T-cell (primary cell): ENCODE data around the gene TSR3. TPM values are rescaled to one million over a fixed set of nuclear protein-coding genes. Genes with fewer than 3 reads are reported as not detected.
A peak's percentile ranks its signal among the peaks of the same experiment; 100 is the strongest.

Experiments
- ATAC-seq, 4 experiments: fragments of 200-7000 bp in 3 of 4; fragments of 150-1000 bp in 1 of 4; cut with Tn5 transposase; replicated peaks in 1 of 4; 1 replicate in 3 of 4; 2 replicates in 1 of 4; pipeline ENCODE4 v1.10.0; 2021; ENCODE audit warnings: moderate library complexity in 3 of 4, mild to moderate bottlenecking in 2 of 4, moderate number of reproducible peaks in 1 of 4
- CTCF ChIA-PET, 2 donors: fragments of 300-600 bp; sonication (Branson Sonifier 250); formaldehyde crosslinking; loops; one replicate each; lab custom pipeline; 2022; ENCODE audit warnings: antibody characterized with exemption in 2 of 2; lab: Charles Lee
- POLR2A ChIA-PET, 2 donors: fragments of 300-600 bp; sonication (Branson Sonifier 250); formaldehyde crosslinking; loops; one replicate each; lab custom pipeline; 2022; ENCODE audit warnings: antibody characterized with exemption in 2 of 2; lab: Charles Lee
- DNase-seq, 35 experiments: peaks; one replicate each; pipeline versions ENCODE4 v3.0.0 to v3.0.0-alpha.2; 2013 to 2023
- H3K27ac ChIP-seq: one replicate; pipeline ENCODE4 v1.5.1; 2013; ENCODE audit warnings: low read length
- H3K27me3 ChIP-seq, 2 experiments: replicated peaks in 1 of 2; 1 replicate in 1 of 2; 2 replicates in 1 of 2; pipeline versions ENCODE4 v1.6.1 to v1.7.0; 2013; ENCODE audit warnings: low read length in 1 of 2, mixed read lengths in 1 of 2; ENCODE audit not compliant: control insufficient read depth in 2 of 2, insufficient read depth in 2 of 2; ENCODE audit errors: extremely low read depth in 1 of 2
- H3K36me3 ChIP-seq, 2 donors: 1 replicate in 1 of 2; 2 replicates in 1 of 2; pipeline versions ENCODE4 v1.6.1 to v1.7.0; 2013; ENCODE audit warnings: low read length in 1 of 2; ENCODE audit not compliant: control insufficient read depth in 2 of 2, insufficient read depth in 1 of 2; ENCODE audit errors: extremely low read depth in 1 of 2
- H3K4me1 ChIP-seq, 2 experiments: 1 replicate in 1 of 2; 2 replicates in 1 of 2; pipeline versions ENCODE4 v1.6.1 to v1.7.0; 2013; ENCODE audit warnings: low read length in 2 of 2, mixed read lengths in 1 of 2; ENCODE audit not compliant: insufficient read depth in 2 of 2, control insufficient read depth in 1 of 2; ENCODE audit errors: extremely low read depth in 1 of 2
- H3K4me3 ChIP-seq, 2 donors: 1 replicate in 1 of 2; 2 replicates in 1 of 2; pipeline versions ENCODE4 v1.5.1 to v1.7.0; 2013; ENCODE audit warnings: mild to moderate bottlenecking in 2 of 2, low read length in 1 of 2, moderate library complexity in 1 of 2; ENCODE audit not compliant: control insufficient read depth in 1 of 2; ENCODE audit errors: extremely low read depth in 1 of 2
- H3K9me3 ChIP-seq: 2 replicates; pipeline ENCODE4 v1.7.0; 2013
- H3K27ac Mint-ChIP-seq, 2 donors: one replicate each; pipeline ENCODE4 v1.8.0; 2020 to 2021; ENCODE audit warnings: mild to moderate bottlenecking in 2 of 2, mixed read lengths in 2 of 2
- H3K27me3 Mint-ChIP-seq, 2 donors: one replicate each; pipeline ENCODE4 v1.8.0; 2021 to 2022; ENCODE audit warnings: mixed read lengths in 2 of 2
- H3K36me3 Mint-ChIP-seq: one replicate; pipeline ENCODE4 v1.8.0; 2021; ENCODE audit warnings: mixed read lengths
- H3K4me1 Mint-ChIP-seq, 3 donors: one replicate each; pipeline ENCODE4 v1.8.0; 2020 to 2022; ENCODE audit warnings: mixed read lengths in 3 of 3, mild to moderate bottlenecking in 1 of 3
- H3K4me3 Mint-ChIP-seq, 3 donors: one replicate each; pipeline ENCODE4 v1.8.0; 2020 to 2022; ENCODE audit warnings: mild to moderate bottlenecking in 3 of 3, mixed read lengths in 3 of 3, moderate library complexity in 3 of 3
- H3K9me3 Mint-ChIP-seq, 3 donors: one replicate each; pipeline ENCODE4 v1.8.0; 2020 to 2022; ENCODE audit warnings: mixed read lengths in 3 of 3
- WGBS: methylation state at CpG from one replicate; pipeline ENCODE4 v1.1.5; 2013; ENCODE audit warnings: missing lambda C conversion rate; ENCODE audit not compliant: insufficient coverage; 5-methylcytosine and 5-hydroxymethylcytosine counted together
- total RNA-seq, 35 experiments: library from RNA in 6 of 35; stranded (reverse) in 6 of 35; fragments of 120-200 nt in 1 of 35; gene quantifications; one replicate each; pipeline versions ENCODE4 v1.2.1 to v1.2.4 and lab custom pipeline; 2013 to 2026

The TSR3 gene
- total RNA-seq, 5 donors from 2014 or later (not counting 1 experiment from before 2014, with no cell fraction given), result 25.4 to 53.1 (median 48.1) TPM

DNA sequence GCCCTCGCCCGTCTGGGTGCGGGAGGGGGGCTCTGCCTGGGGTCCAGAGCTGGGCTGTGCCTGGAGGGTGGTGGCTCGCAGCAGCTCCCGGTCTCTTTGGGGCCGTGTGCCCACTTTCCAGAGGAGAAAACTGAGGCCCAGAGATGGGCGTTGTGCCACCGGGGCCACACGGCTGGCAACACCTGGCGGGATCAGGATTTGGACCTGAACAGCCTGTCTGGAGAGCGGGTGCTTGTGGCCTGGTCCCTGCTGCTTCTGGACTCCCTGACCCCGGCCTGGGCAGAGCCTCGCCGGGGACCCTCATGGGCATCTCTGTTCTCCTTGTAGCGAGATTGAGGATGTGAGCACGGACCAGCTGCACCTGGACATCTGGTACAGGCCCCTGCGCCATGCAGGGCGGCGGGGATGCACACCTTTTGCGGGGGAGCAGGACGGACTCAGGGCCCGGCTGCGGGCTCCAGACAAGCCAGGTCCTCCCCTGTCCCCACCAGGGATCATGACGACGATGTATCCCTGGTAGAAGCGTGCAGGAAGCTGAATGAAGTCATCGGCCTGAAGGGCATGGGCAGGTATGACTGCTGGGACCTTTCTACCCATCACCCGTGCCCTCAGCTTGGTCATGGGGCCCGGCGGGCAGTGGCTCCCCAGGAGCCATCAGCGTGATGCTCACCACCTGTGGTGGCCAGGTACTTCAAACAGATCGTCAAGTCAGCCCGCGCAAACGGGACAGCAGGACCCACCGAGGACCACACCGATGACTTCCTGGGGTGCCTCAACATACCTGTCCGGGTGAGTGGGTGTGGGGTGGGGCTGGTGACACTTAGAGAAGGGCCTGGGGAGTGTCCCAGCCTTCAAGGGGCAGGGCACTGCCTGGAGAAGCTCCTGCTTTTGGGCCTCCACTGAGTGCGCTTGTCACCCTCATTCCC, 9.9 kb downstream of the TSR3 start:
- Histone ChIP-seq H3K27ac (no peak overlapping the region), H3K4me1 (peaks cover 5 to 39% of the 10 kb centered on the region in 2 experiments), H3K4me3 (peak overlapping the region; percentile 53), H3K27me3 (peaks cover 0 to 4% of the 10 kb centered on the region in 2 experiments), H3K9me3 (no peaks in the 10 kb centered on the region), H3K36me3 (no peaks in the 10 kb centered on the region)
- H3K4me3 Mint-ChIP-seq, result peak overlapping the region; percentile 65 to 79 (median 74)
- peaks cover 7 to 17% (median 16%) of the 10 kb centered on the region in 3 donors for H3K4me1 Mint-ChIP-seq
- H3K27ac Mint-ChIP-seq, result no peak overlapping the region
- ATAC-seq (no peak), DNase-seq (no peak)
- H3K27me3 Mint-ChIP-seq, result no peaks in the 10 kb centered on the region
- ChIA-PET POLR2A (interaction anchor here in 1 of 2 donors (0.6 kb wide), 1 partner anchor 801 kb away, joined by 4 read pairs; no protein-coding TSS in a partner anchor), CTCF (interaction anchor here in 1 of 2 donors (0.8 to 1.0 kb wide), 2 partner anchors 25 to 79 kb away, joined by 3 read pairs; partner anchors contain the start of gene UQCC4)
- 86% methylated on average over 37 of the region's 39 CpGs for WGBS
- H3K9me3 Mint-ChIP-seq, result no peaks in the 10 kb centered on the region
- no peaks in the 10 kb centered on the region for H3K36me3 Mint-ChIP-seq

DNA sequence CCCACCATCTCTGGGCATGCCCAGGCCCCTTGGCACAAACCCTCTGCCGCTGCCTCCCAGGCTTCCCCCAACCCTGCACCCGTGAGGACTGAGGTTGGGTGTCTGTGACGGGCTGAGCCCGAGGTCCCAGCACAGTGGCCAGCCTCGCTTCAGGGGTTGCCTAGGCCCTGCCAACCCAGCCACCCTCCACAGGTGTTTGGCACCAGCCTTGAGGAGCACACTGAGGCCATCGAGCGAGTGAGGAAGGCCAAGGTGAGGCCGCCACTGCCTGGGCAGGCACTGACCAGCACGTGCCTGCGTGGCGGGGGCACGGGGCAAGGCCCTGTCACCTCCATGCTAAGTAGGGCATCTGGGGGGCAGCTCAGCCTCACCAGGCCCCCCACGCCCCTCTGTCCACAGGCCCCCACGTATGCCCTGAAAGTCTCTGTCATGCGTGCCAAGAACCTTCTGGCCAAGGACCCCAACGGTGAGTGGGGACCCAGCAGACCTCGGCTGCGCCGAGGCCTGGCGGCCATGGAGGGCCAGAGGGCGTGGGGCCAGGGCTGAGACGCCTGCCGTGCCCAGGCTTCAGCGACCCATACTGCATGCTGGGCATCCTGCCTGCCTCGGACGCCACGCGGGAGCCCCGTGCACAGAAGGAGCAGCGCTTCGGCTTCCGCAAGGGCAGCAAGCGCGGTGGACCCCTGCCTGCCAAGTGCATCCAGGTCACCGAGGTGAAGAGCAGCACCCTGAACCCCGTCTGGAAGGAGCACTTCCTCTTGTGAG, 10.8 kb downstream of the TSR3 start:
- Mint-ChIP-seq H3K27me3 (peaks cover 0 to 2% of the 10 kb centered on the region in 2 donors), H3K9me3 (no peaks in the 10 kb centered on the region), H3K4me3 (peak overlapping the region in 1 of 3 donors; percentile 79), H3K36me3 (no peaks in the 10 kb centered on the region), H3K4me1 (peaks cover 7 to 17% (median 16%) of the 10 kb centered on the region in 3 donors), H3K27ac (no peak overlapping the region)
- ATAC-seq, result no peak
- H3K4me3 ChIP-seq, result no peak overlapping the region
- H3K36me3 ChIP-seq, result no peaks in the 10 kb centered on the region
- CTCF ChIA-PET, result no interaction called here
- H3K27ac ChIP-seq, result no peak overlapping the region
- DNase-seq, result no peak
- H3K4me1 ChIP-seq, result peaks cover 5 to 40% of the 10 kb centered on the region in 2 experiments
- no peaks in the 10 kb centered on the region for H3K9me3 ChIP-seq
- POLR2A ChIA-PET, result interaction anchor here in 1 of 2 donors (0.6 kb wide), 1 partner anchor 802 kb away, joined by 4 read pairs; no protein-coding TSS in a partner anchor
- peaks cover 0 to 10% of the 10 kb centered on the region in 2 experiments for H3K27me3 ChIP-seq
- WGBS, result 88% methylated on average over 34 of the region's 36 CpGs

- H3K4me3 ChIP-seq, result no peak overlapping the region
- H3K4me1 ChIP-seq, result peaks cover 5 to 54% of the 10 kb centered on the region in 2 experiments
- Mint-ChIP-seq H3K36me3 (no peaks in the 10 kb centered on the region), H3K4me1 (peaks cover 7 to 21% (median 19%) of the 10 kb centered on the region in 3 donors), H3K9me3 (no peaks in the 10 kb centered on the region), H3K27ac (no peak overlapping the region), H3K27me3 (peaks cover 4 to 10% of the 10 kb centered on the region in 2 donors), H3K4me3 (no peak overlapping the region)
- no peaks in the 10 kb centered on the region for H3K9me3 ChIP-seq
- peaks cover 5 to 28% of the 10 kb centered on the region in 2 experiments for H3K27me3 ChIP-seq
- H3K27ac ChIP-seq, result no peak overlapping the region
- DNase-seq, result no peak
- ChIA-PET POLR2A (no interaction called here), CTCF (interaction anchor here in 1 of 2 donors (0.5 kb wide), 1 partner anchor 1145 kb away, joined by 3 read pairs; no protein-coding TSS in a partner anchor)
- 69% methylated on average over 25 of the region's 31 CpGs for WGBS
- H3K36me3 ChIP-seq, result no peaks in the 10 kb centered on the region
- ATAC-seq, result no peak
Observed at GRCh38 chr16:1338855-1339675, 12.6 kb downstream of the TSR3 start.

DNA sequence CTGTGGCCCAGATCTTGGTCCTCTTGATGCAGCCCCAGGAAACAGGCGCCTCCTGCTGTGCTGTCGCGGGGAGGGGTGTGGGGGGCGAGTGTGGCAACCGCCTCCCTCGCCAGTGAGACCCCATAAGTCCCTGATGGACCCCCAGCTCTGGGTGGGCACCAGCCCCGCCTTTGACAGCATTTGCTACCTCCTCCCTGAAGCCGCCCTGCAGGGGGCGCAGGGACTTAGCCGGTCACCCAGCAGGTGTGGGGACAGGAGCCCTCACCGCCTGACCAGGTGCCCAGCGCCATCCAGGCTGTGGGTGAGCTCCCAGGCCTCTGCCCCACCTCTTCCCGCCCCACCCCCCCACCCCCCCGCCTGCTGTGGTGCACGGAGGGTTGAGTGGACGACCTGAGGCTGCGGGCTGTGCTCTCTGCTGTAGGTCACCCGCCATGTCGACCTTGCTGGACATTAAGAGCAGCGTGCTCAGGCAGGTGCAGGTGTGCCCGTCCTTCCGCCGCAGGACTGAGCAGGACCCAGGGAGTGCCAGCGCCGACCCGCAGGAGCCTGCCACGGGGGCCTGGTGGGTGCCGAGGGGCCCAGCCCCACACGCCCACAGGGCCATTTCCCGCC, 13.5 kb downstream of the TSR3 start:
- Histone ChIP-seq H3K27ac (no peak overlapping the region), H3K4me3 (no peak overlapping the region), H3K36me3 (no peaks in the 10 kb centered on the region), H3K9me3 (no peaks in the 10 kb centered on the region), H3K27me3 (peaks cover 5 to 33% of the 10 kb centered on the region in 2 experiments), H3K4me1 (peaks cover 5 to 51% of the 10 kb centered on the region in 2 experiments)
- ChIA-PET POLR2A (no interaction called here), CTCF (no interaction called here)
- peak in 4 of 35 experiments; percentile 26 to 45 (median 34) for DNase-seq
- ATAC-seq, result no peak
- Mint-ChIP-seq H3K36me3 (no peaks in the 10 kb centered on the region), H3K4me1 (peaks cover 5 to 18% (median 16%) of the 10 kb centered on the region in 3 donors), H3K9me3 (no peaks in the 10 kb centered on the region), H3K27ac (no peak overlapping the region), H3K4me3 (no peak overlapping the region), H3K27me3 (peaks cover 4 to 10% of the 10 kb centered on the region in 2 donors)
- WGBS, result 60% methylated on average over 27 of the region's 30 CpGs

GRCh38 chr16:1337486-1337885, 14.2 kb downstream of the TSR3 start:
- no peak overlapping the region for H3K4me3 Mint-ChIP-seq
- DNase-seq (no peak), ATAC-seq (no peak)
- 77% methylated on average over 2 of the region's 9 CpGs for WGBS
- H3K36me3 ChIP-seq, result no peaks in the 10 kb centered on the region
- peaks cover 4 to 14% of the 10 kb centered on the region in 2 donors for H3K27me3 Mint-ChIP-seq
- H3K27ac ChIP-seq, result no peak overlapping the region
- H3K4me3 ChIP-seq, result no peak overlapping the region
- H3K9me3 ChIP-seq, result no peaks in the 10 kb centered on the region
- no peaks in the 10 kb centered on the region for H3K36me3 Mint-ChIP-seq
- peaks cover 5 to 51% of the 10 kb centered on the region in 2 experiments for H3K4me1 ChIP-seq
- ChIA-PET CTCF (no interaction called here), POLR2A (no interaction called here)
- H3K4me1 Mint-ChIP-seq, result peaks cover 4 to 14% (median 12%) of the 10 kb centered on the region in 3 donors
- H3K27me3 ChIP-seq, result peaks cover 5 to 40% of the 10 kb centered on the region in 2 experiments
- no peak overlapping the region for H3K27ac Mint-ChIP-seq
- H3K9me3 Mint-ChIP-seq, result no peaks in the 10 kb centered on the region
